Upper lobe of left lung (tissue), 4 donors: ENCODE measurements around the gene CDH20.

Source experiments
- CTCF ChIP-seq, 6 experiments: fragments of 450-650 bp in 4 of 6; fragments of 200-600 bp in 2 of 6; sonication (generic) in 2 of 6; IDR thresholded peaks; one replicate each; pipeline ENCODE4 v1.5.1; 2016 to 2019; ENCODE audit warnings: antibody characterized with exemption in 6 of 6
- POLR2A ChIP-seq, 4 donors: fragments of 450-650 bp; IDR thresholded peaks; one replicate each; pipeline ENCODE4 v1.5.1; 2016 to 2017; ENCODE audit warnings: antibody characterized with exemption in 4 of 4, mild to moderate bottlenecking in 2 of 4
- POLR2AphosphoS5 ChIP-seq, 2 donors: sonication (generic); formaldehyde crosslinking; IDR thresholded peaks; one replicate each; pipeline ENCODE4 v1.5.1; 2017; ENCODE audit warnings: antibody characterized with exemption in 2 of 2

GRCh38 chr18:61464551-61465142 is 131.4 kb downstream of the CDH20 start:
- TF ChIP-seq POLR2AphosphoS5 (IDR thresholded peaks at IDR 0.05): no peak
- no peak for TF ChIP-seq POLR2A (IDR thresholded peaks at IDR 0.05)
- TF ChIP-seq CTCF (IDR thresholded peaks at IDR 0.05): no peak
